Measurements from ENCODE around the gene DNMT3L. TPM values are rescaled to one million over a fixed set of nuclear protein-coding genes. Genes with fewer than 3 reads are reported as not detected.
A peak's percentile ranks its signal among the peaks of the same experiment; 100 is the strongest.
"Not testable (repeated sequence)": the region's sequence is repeated elsewhere in the genome, so short reads cannot be mapped to it uniquely, and the experiment has no call there.

The DNMT3L gene
- total RNA-seq, 6 experiments from 2014 or later, result not detected

DNA sequence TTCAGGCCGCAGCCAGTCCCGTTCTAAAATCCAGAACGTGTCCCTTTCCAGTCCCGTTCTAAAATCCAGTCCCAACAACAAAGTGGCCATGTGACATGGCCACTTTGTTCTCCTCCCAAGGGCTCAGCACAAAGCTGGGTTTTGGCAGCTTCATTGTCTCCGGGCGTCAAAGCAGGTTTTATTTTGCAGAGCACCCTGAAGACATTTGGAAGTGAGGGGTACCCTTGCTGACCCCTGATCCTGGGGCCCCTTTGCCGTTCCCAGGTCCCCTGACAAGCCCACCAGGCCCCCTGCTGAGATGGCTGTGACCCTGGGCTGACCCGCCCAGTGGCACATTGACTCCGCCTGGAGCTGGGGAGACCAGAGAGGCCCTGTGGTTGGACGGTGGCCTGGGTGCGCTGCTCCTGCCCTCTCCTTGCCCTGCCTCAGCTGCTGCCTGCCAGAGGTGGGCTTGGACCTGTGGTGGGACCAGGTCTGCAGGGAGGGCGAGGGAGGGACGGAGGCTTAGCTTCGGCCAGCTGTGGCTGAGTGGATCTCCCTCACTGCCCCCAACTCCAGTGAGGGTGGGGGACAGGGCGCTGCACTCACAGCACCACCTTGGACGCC lies 42.4 kb upstream of the DNMT3L start:
- TF ChIP-seq, protein P1, sequence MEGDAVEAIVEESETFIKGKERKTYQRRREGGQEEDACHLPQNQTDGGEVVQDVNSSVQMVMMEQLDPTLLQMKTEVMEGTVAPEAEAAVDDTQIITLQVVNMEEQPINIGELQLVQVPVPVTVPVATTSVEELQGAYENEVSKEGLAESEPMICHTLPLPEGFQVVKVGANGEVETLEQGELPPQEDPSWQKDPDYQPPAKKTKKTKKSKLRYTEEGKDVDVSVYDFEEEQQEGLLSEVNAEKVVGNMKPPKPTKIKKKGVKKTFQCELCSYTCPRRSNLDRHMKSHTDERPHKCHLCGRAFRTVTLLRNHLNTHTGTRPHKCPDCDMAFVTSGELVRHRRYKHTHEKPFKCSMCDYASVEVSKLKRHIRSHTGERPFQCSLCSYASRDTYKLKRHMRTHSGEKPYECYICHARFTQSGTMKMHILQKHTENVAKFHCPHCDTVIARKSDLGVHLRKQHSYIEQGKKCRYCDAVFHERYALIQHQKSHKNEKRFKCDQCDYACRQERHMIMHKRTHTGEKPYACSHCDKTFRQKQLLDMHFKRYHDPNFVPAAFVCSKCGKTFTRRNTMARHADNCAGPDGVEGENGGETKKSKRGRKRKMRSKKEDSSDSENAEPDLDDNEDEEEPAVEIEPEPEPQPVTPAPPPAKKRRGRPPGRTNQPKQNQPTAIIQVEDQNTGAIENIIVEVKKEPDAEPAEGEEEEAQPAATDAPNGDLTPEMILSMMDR (IDR thresholded peaks at IDR 0.05), result no peak
- Mint-ChIP-seq H3K4me1 (ENCODE audit: low read depth) (peaks cover 19% of the 10 kb centered on the region), H3K36me3 (ENCODE audit: low read depth) (no peaks in the 10 kb centered on the region), H3K9me3 (no peaks in the 10 kb centered on the region), H3K27ac (no peak overlapping the region), H3K4me3 (no peak overlapping the region), H3K27me3 (ENCODE audit: insufficient read depth) (peaks cover 5% of the 10 kb centered on the region)
- no peak for DNase-seq

GRCh38 chr21:44303490-44303981 lies 41.8 kb upstream of the DNMT3L start:
- H3K9me3 Mint-ChIP-seq, result no peaks in the 10 kb centered on the region
- H3K27ac Mint-ChIP-seq, result no peak overlapping the region; the same call in 1 of the 2 replicates
- H3K4me1 Mint-ChIP-seq (ENCODE audit: low read depth), result peaks cover 21% of the 10 kb centered on the region
- no peaks in the 10 kb centered on the region for H3K36me3 Mint-ChIP-seq (ENCODE audit: low read depth)
- H3K4me3 Mint-ChIP-seq, result no peak overlapping the region
- no peak for DNase-seq
- H3K27me3 Mint-ChIP-seq (ENCODE audit: insufficient read depth), result peaks cover 5% of the 10 kb centered on the region
- TF ChIP-seq, protein P1 (IDR thresholded peaks at IDR 0.05), result no peak

GRCh38 chr21:44302573-44303401 lies 41.1 kb upstream of the DNMT3L start:
- not testable (repeated sequence) for H3K36me3 Mint-ChIP-seq (ENCODE audit: low read depth); DNase-seq; H3K9me3 Mint-ChIP-seq; H3K27ac Mint-ChIP-seq; H3K4me3 Mint-ChIP-seq; H3K27me3 Mint-ChIP-seq (ENCODE audit: insufficient read depth)
- H3K4me1 Mint-ChIP-seq (ENCODE audit: low read depth), result peaks cover 21% of the 10 kb centered on the region

GRCh38 chr21:44301961-44302406 lies 40.3 kb upstream of the DNMT3L start:
- TF ChIP-seq, protein P1 (IDR thresholded peaks at IDR 0.05), result no peak

DNA sequence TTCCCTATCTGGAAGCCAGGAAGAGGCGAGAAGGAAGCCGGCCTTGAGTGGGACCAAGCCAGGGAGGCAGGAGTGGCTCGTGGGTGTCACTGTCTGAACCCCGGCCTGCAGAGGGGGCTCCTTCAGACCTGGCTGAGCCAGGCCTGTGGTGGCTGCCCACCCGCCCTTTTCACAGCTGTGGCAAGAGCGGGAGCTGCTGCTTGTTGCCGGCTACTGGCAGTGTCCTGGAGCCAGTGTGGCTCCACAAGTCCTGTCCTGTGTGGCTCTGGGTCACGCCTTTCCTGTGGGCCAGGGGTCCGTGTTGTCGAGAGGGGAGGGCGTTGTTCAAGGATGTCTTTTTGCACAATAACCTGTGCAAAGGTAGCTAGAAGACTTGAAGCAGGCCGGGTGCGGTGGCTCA lies 39.4 kb upstream of the DNMT3L start:
- H3K4me3 Mint-ChIP-seq, result peak overlapping the region; percentile 90
- peaks cover 5% of the 10 kb centered on the region for H3K27me3 Mint-ChIP-seq (ENCODE audit: insufficient read depth)
- no peak overlapping the region for H3K27ac Mint-ChIP-seq
- peaks cover 21% of the 10 kb centered on the region for H3K4me1 Mint-ChIP-seq (ENCODE audit: low read depth)
- TF ChIP-seq, protein P1 (IDR thresholded peaks at IDR 0.05), result no peak; the same call in 1 of the 2 replicates
- no peaks in the 10 kb centered on the region for H3K9me3 Mint-ChIP-seq
- no peaks in the 10 kb centered on the region for H3K36me3 Mint-ChIP-seq (ENCODE audit: low read depth)
- no peak for DNase-seq

More at GRCh38 chr21:44301961-44302406, 40.3 kb upstream of the DNMT3L start:
- no peaks in the 10 kb centered on the region for H3K36me3 Mint-ChIP-seq (ENCODE audit: low read depth)
- H3K27ac Mint-ChIP-seq, result no peak overlapping the region
- peak overlapping the region; percentile 5; the same call in 1 of the 2 replicates for H3K4me3 Mint-ChIP-seq
- DNase-seq, result no peak
- H3K4me1 Mint-ChIP-seq (ENCODE audit: low read depth), result peaks cover 21% of the 10 kb centered on the region
- peaks cover 5% of the 10 kb centered on the region for H3K27me3 Mint-ChIP-seq (ENCODE audit: insufficient read depth)
- no peaks in the 10 kb centered on the region for H3K9me3 Mint-ChIP-seq
